ENCODE measurements around the gene ANKRD36.
"Not testable (repeated sequence)": the region's sequence is repeated elsewhere in the genome, so short reads cannot be mapped to it uniquely, and the experiment has no call there.

DNA sequence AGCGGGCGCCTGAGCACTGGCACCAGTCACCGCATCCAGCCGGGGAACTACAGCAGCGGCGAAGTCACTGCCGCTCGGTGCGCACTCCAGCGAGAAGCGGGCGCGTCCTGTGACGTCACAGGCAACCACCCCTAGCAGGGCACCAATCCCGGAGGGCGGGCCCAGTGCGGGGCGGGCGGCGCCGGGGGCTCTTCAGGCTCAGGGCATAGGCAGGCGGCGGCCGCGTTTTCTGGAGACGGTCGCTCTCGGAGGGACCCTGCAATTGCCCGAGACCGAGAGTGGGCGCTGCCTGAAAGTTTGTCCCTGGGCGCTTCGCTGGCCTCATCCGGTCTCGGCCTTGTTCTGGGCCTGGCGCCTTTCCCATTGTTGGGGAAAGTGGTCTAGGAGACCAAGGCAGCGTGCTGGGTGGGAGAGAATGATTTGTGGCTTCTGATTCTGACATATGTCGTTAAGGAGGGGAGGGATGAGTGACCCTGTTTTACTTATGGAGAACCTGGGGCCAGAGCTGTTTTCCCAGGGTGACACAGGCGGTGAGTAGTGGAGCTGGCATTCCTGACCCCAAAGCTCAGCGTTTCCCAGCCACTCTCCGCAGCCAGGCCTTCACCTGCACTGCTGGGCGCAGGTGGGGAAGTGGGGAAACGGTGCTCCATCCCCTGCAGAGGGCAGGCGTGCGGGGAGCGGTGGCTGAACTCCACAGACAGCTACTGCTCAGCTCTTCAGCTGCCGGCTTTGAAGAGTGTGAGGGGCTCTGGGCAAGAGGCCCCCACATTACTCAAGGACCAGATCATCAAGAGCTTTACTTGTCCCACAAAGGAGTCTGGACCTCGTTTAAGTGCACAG lies 18.0 kb upstream of the ANKRD36 start, which contains the start of gene FAHD2B:
- not testable (repeated sequence) for TF ChIP-seq FOSL1 (tag; conservative IDR thresholded peaks at IDR 0.05); SMC3 (conservative IDR thresholded peaks at IDR 0.05; ENCODE audit: insufficient read depth, low read depth, low read length); POLR2A (conservative IDR thresholded peaks at IDR 0.05); EP300 (IDR thresholded peaks at IDR 0.05; ENCODE audit: low read length); PHF20 (IDR thresholded peaks at IDR 0.05; ENCODE audit: partially characterized antibody); CCNT2 (IDR thresholded peaks at IDR 0.05; ENCODE audit: borderline replicate concordance, extremely low read depth, insufficient read length, low read depth, low read length); ZNF408 (CRISPR knock-in tag; IDR thresholded peaks at IDR 0.05; ENCODE audit: low read depth)
- TF ChIP-seq, protein P1, sequence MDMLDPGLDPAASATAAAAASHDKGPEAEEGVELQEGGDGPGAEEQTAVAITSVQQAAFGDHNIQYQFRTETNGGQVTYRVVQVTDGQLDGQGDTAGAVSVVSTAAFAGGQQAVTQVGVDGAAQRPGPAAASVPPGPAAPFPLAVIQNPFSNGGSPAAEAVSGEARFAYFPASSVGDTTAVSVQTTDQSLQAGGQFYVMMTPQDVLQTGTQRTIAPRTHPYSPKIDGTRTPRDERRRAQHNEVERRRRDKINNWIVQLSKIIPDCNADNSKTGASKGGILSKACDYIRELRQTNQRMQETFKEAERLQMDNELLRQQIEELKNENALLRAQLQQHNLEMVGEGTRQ (CRISPR knock-in tag; IDR thresholded peaks at IDR 0.05) = not testable (repeated sequence)
- TF ChIP-seq, protein P2, sequence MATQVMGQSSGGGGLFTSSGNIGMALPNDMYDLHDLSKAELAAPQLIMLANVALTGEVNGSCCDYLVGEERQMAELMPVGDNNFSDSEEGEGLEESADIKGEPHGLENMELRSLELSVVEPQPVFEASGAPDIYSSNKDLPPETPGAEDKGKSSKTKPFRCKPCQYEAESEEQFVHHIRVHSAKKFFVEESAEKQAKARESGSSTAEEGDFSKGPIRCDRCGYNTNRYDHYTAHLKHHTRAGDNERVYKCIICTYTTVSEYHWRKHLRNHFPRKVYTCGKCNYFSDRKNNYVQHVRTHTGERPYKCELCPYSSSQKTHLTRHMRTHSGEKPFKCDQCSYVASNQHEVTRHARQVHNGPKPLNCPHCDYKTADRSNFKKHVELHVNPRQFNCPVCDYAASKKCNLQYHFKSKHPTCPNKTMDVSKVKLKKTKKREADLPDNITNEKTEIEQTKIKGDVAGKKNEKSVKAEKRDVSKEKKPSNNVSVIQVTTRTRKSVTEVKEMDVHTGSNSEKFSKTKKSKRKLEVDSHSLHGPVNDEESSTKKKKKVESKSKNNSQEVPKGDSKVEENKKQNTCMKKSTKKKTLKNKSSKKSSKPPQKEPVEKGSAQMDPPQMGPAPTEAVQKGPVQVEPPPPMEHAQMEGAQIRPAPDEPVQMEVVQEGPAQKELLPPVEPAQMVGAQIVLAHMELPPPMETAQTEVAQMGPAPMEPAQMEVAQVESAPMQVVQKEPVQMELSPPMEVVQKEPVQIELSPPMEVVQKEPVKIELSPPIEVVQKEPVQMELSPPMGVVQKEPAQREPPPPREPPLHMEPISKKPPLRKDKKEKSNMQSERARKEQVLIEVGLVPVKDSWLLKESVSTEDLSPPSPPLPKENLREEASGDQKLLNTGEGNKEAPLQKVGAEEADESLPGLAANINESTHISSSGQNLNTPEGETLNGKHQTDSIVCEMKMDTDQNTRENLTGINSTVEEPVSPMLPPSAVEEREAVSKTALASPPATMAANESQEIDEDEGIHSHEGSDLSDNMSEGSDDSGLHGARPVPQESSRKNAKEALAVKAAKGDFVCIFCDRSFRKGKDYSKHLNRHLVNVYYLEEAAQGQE (IDR thresholded peaks at IDR 0.05; ENCODE audit: borderline replicate concordance) = not testable (repeated sequence)
- TF ChIP-seq, protein P2 (CRISPR knock-in tag; IDR thresholded peaks at IDR 0.05; ENCODE audit: low read depth) = not testable (repeated sequence)
- TF ChIP-seq, protein P3, sequence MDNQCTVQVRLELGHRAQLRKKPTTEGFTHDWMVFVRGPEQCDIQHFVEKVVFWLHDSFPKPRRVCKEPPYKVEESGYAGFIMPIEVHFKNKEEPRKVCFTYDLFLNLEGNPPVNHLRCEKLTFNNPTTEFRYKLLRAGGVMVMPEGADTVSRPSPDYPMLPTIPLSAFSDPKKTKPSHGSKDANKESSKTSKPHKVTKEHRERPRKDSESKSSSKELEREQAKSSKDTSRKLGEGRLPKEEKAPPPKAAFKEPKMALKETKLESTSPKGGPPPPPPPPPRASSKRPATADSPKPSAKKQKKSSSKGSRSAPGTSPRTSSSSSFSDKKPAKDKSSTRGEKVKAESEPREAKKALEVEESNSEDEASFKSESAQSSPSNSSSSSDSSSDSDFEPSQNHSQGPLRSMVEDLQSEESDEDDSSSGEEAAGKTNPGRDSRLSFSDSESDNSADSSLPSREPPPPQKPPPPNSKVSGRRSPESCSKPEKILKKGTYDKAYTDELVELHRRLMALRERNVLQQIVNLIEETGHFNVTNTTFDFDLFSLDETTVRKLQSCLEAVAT (IDR thresholded peaks at IDR 0.05) = not testable (repeated sequence)

All from K562 (cell line).